CD14-positive monocyte (primary cell): ENCODE measurements around the gene IBA57. TPM values are rescaled to one million over a fixed set of nuclear protein-coding genes. Genes with fewer than 3 reads are reported as not detected.
A peak's percentile ranks its signal among the peaks of the same experiment; 100 is the strongest.

ENCODE experiments used
- DNase-seq, 3 donors: peaks; one replicate each; pipeline ENCODE4 v3.0.0-alpha.2; 2011 to 2022
- H2AFZ ChIP-seq: 2 replicates; pipeline ENCODE4 v1.6.0; 2012; ENCODE audit warnings: mild to moderate bottlenecking, low read depth, low read length, inconsistent platforms; ENCODE audit not compliant: insufficient read depth, poor library complexity, severe bottlenecking
- H3K27ac ChIP-seq, 2 donors: 1 replicate in 1 of 2; 2 replicates in 1 of 2; pipeline ENCODE4 v1.5.1; 2012 to 2013; ENCODE audit warnings: low read length in 2 of 2, control low read depth in 1 of 2, inconsistent platforms in 1 of 2, low read depth in 1 of 2, mild to moderate bottlenecking in 1 of 2
- H3K27me3 ChIP-seq, 2 donors: one replicate each; pipeline versions ENCODE4 v1.6.0 to v1.6.1; 2011 to 2013; ENCODE audit warnings: low read length in 2 of 2; ENCODE audit not compliant: control insufficient read depth in 2 of 2, insufficient read depth in 2 of 2
- H3K36me3 ChIP-seq, 2 donors: replicated peaks in 1 of 2; 1 replicate in 1 of 2; 2 replicates in 1 of 2; pipeline versions ENCODE4 v1.5.1 to v1.6.1; 2012 to 2013; ENCODE audit warnings: low read length in 2 of 2, control low read depth in 1 of 2, inconsistent platforms in 1 of 2, mild to moderate bottlenecking in 1 of 2; ENCODE audit not compliant: insufficient read depth in 2 of 2, control insufficient read depth in 1 of 2
- H3K4me1 ChIP-seq, 2 donors: 1 replicate in 1 of 2; 2 replicates in 1 of 2; pipeline versions ENCODE4 v1.5.1 to v1.6.1; 2012 to 2013; ENCODE audit warnings: low read length in 2 of 2, control low read depth in 1 of 2, inconsistent platforms in 1 of 2, mild to moderate bottlenecking in 1 of 2, moderate library complexity in 1 of 2; ENCODE audit not compliant: insufficient read depth in 2 of 2, control insufficient read depth in 1 of 2
- H3K4me2 ChIP-seq: replicated peaks from 2 replicates; pipeline ENCODE3; 2012; ENCODE audit warnings: low read length, moderate library complexity, mild to moderate bottlenecking; ENCODE audit not compliant: poor library complexity, severe bottlenecking; ENCODE audit errors: extremely low read depth
- H3K4me3 ChIP-seq, 3 experiments: fragments of 200-600 bp in 1 of 3; sonication (generic) in 1 of 3; replicated peaks in 1 of 3; 1 replicate in 2 of 3; 2 replicates in 1 of 3; pipeline ENCODE4 v1.5.1; 2011 to 2013; ENCODE audit warnings: low read length in 3 of 3, mild to moderate bottlenecking in 3 of 3, control low read depth in 2 of 3, low read depth in 2 of 3, inconsistent platforms in 1 of 3, moderate library complexity in 1 of 3
- H3K79me2 ChIP-seq: 2 replicates; pipeline ENCODE4 v1.6.0; 2012; ENCODE audit warnings: mild to moderate bottlenecking, control low read depth, inconsistent platforms, low read length, moderate library complexity; ENCODE audit not compliant: insufficient read depth
- H3K9ac ChIP-seq: 2 replicates; pipeline ENCODE4 v1.6.0; 2017; ENCODE audit warnings: low read length, mild to moderate bottlenecking; ENCODE audit not compliant: insufficient read depth, poor library complexity, severe bottlenecking
- H3K9me3 ChIP-seq, 2 donors: replicated peaks in 1 of 2; 1 replicate in 1 of 2; 2 replicates in 1 of 2; pipeline versions ENCODE4 v1.5.1 to v1.6.1; 2012 to 2013; ENCODE audit warnings: low read length in 2 of 2, control low read depth in 1 of 2; ENCODE audit not compliant: control insufficient read depth in 1 of 2, insufficient read depth in 1 of 2
- H4K20me1 ChIP-seq: 2 replicates; pipeline ENCODE4 v1.6.0; 2012; ENCODE audit warnings: mild to moderate bottlenecking, low read length, control low read depth, moderate library complexity; ENCODE audit not compliant: insufficient read depth
- H3K27ac Mint-ChIP-seq, 7 donors: one replicate each; pipeline ENCODE4 v1.8.0; 2020; ENCODE audit warnings: mild to moderate bottlenecking in 7 of 7, mixed read lengths in 7 of 7, moderate library complexity in 6 of 7, inconsistent platforms in 2 of 7
- H3K27me3 Mint-ChIP-seq, 3 donors: one replicate each; pipeline ENCODE4 v1.8.0; 2021 to 2022; ENCODE audit warnings: low read depth in 3 of 3, mild to moderate bottlenecking in 3 of 3, mixed read lengths in 3 of 3, moderate library complexity in 3 of 3, inconsistent platforms in 1 of 3
- H3K36me3 Mint-ChIP-seq, 2 donors: one replicate each; pipeline ENCODE4 v1.8.0; 2020; ENCODE audit warnings: mixed read lengths in 2 of 2, inconsistent platforms in 1 of 2, mild to moderate bottlenecking in 1 of 2
- H3K4me1 Mint-ChIP-seq: one replicate; pipeline ENCODE4 v1.8.0; 2020; ENCODE audit warnings: mild to moderate bottlenecking, mixed read lengths
- H3K4me3 Mint-ChIP-seq, 2 donors: one replicate each; pipeline ENCODE4 v1.8.0; 2020; ENCODE audit warnings: mild to moderate bottlenecking in 2 of 2, mixed read lengths in 2 of 2, moderate library complexity in 1 of 2
- H3K9me3 Mint-ChIP-seq, 7 donors: one replicate each; pipeline ENCODE4 v1.8.0; 2020 to 2022; ENCODE audit warnings: mixed read lengths in 7 of 7, mild to moderate bottlenecking in 6 of 7, moderate library complexity in 6 of 7, inconsistent platforms in 2 of 7
- WGBS: methylation state at CpG from one replicate; pipeline ENCODE4 v1.1.5; 2013; ENCODE audit warnings: missing lambda C conversion rate; ENCODE audit not compliant: insufficient coverage; 5-methylcytosine and 5-hydroxymethylcytosine counted together
- intact Hi-C, 2 donors: fragments of 100-400 bp; cut with micrococcal nuclease; formaldehyde crosslinking; loops; one replicate each; pipeline versions ENCODE4 v1.15.0 to v1.15.1; 2023
- polyA plus RNA-seq, 3 donors: library from polyadenylated mRNA; depleted of rRNA in 1 of 3; unstranded in 2 of 3; stranded (reverse) in 1 of 3; fragments of 300-500 nt in 2 of 3; fragments of >200 nt in 1 of 3; fragmentation: Illumina TruSeq in 2 of 3; gene quantifications; 1 replicate in 2 of 3; 2 replicates in 1 of 3; pipeline ENCODE4 v1.2.3, GENCODE V29; 2012 to 2021
- TF ChIP-seq, protein P1 (sequence below): fragments of 200-600 bp; IDR thresholded peaks from one replicate; pipeline ENCODE4 v1.8.0; 2022; ENCODE audit warnings: antibody characterized with exemption, mild to moderate bottlenecking

The IBA57 gene
- polyA plus RNA-seq, 3 donors = 1.6 to 2.1 (median 1.7) TPM

DNA sequence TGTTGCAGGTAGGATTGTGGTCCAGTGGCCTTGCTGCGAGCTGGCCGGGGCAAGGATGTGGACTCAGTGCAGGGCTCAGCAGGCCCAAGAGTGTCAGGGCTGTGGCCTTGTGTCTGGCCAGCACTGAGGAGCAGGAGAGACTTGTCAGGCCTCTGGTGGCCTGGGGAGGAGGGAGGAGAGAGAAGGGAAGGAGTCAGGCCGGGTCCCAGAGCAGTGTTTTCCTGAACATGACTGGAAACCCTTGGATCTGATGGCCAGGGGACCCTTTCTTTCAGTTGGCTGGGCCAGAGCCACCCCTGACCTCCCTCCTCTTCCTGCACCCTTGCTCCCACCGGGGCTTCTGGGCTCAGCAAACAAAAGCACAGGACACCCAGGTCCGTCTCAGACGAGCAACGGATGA, 5.1 kb downstream of the IBA57 start:
- intact Hi-C loops = loop anchor here in 1 of 2 donors (5.0 kb wide), 1 partner anchor 383 kb away; no protein-coding TSS in a partner anchor
- Histone ChIP-seq H3K36me3 (peaks cover 0 to 7% of the 10 kb centered on the region in 2 donors), H4K20me1 (no peaks in the 10 kb centered on the region), H3K4me3 (no peak overlapping the region), H3K4me1 (peaks cover 10% of the 10 kb centered on the region in 2 donors), H3K27ac (peak overlapping the region in 1 of 2 donors; percentile 9), H3K27me3 (no peaks in the 10 kb centered on the region), H3K9me3 (peaks cover 0 to 7% of the 10 kb centered on the region in 2 donors), H3K9ac (no peak overlapping the region), H3K4me2 (no peak overlapping the region), H2AFZ (no peak overlapping the region), H3K79me2 (peaks cover 18% of the 10 kb centered on the region)
- Mint-ChIP-seq H3K9me3 (peaks cover 0 to 1% (median 0%) of the 10 kb centered on the region in 7 donors), H3K4me1 (peaks cover 17% of the 10 kb centered on the region), H3K4me3 (no peak overlapping the region), H3K36me3 (peaks cover 6 to 7% of the 10 kb centered on the region in 2 donors), H3K27ac (peak overlapping the region in 4 of 7 donors; percentile 53 to 80 (median 57)), H3K27me3 (peaks cover 0 to 4% (median 0%) of the 10 kb centered on the region in 3 donors)
- WGBS = 100% methylated on average over 3 of the region's 7 CpGs
- peak in 1 of 3 donors; percentile 3 for DNase-seq
- TF ChIP-seq, protein P1, sequence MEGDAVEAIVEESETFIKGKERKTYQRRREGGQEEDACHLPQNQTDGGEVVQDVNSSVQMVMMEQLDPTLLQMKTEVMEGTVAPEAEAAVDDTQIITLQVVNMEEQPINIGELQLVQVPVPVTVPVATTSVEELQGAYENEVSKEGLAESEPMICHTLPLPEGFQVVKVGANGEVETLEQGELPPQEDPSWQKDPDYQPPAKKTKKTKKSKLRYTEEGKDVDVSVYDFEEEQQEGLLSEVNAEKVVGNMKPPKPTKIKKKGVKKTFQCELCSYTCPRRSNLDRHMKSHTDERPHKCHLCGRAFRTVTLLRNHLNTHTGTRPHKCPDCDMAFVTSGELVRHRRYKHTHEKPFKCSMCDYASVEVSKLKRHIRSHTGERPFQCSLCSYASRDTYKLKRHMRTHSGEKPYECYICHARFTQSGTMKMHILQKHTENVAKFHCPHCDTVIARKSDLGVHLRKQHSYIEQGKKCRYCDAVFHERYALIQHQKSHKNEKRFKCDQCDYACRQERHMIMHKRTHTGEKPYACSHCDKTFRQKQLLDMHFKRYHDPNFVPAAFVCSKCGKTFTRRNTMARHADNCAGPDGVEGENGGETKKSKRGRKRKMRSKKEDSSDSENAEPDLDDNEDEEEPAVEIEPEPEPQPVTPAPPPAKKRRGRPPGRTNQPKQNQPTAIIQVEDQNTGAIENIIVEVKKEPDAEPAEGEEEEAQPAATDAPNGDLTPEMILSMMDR = no peak

DNA sequence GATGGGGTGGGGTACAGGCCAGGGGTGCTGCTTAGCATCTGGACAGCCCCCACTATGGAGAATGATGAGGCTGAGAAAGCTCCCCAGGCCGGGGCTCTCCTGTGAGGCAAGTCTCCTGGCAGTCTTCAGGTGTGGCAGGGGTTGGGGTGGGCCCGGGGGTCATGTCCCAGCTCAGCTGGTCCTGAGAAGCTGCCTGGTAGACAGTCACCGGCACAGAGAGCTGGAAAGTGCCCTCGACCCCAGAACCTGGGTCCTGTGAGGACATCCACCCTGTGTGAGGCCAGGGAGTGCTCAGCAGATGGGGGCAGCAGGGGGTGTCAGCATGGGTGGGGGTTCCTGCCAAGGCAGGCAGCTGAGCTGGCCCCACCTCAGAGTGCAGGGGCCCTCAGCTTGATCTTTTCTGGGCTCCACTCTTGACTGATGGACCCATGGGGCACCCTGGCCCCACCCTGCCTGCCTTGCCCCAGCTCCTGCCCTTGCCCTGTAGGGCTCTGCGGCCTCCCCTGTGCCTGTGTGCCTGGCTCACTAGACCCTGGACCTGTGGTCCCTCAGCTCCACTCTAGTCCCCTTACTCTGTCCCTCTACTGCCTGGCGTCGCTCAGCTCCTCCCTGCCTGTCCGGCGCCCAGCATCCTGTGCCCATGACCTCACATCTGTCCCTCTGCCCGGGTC, 5.8 kb downstream of the IBA57 start:
- H3K4me3 Mint-ChIP-seq = no peak overlapping the region
- DNase-seq = peak in 1 of 3 donors; percentile 4
- Histone ChIP-seq H3K4me3 (no peak overlapping the region), H3K4me2 (no peak overlapping the region), H3K9me3 (peaks cover 0 to 7% of the 10 kb centered on the region in 2 donors), H3K79me2 (peaks cover 18% of the 10 kb centered on the region), H3K27me3 (no peaks in the 10 kb centered on the region), H3K27ac (no peak overlapping the region), H4K20me1 (no peaks in the 10 kb centered on the region), H2AFZ (no peak overlapping the region), H3K4me1 (peaks cover 8% of the 10 kb centered on the region in 2 donors), H3K36me3 (peaks cover 0 to 7% of the 10 kb centered on the region in 2 donors), H3K9ac (no peak overlapping the region)
- 89% methylated on average over 10 of the region's 10 CpGs for WGBS
- TF ChIP-seq, protein P1 = no peak
- intact Hi-C loops = loop anchor here in 1 of 2 donors (5.0 kb wide), 1 partner anchor 384 kb away; no protein-coding TSS in a partner anchor
- H3K27me3 Mint-ChIP-seq = peaks cover 0 to 4% (median 0%) of the 10 kb centered on the region in 3 donors
- H3K36me3 Mint-ChIP-seq = peaks cover 7% of the 10 kb centered on the region in 2 donors
- peaks cover 0 to 1% (median 0%) of the 10 kb centered on the region in 7 donors for H3K9me3 Mint-ChIP-seq
- H3K27ac Mint-ChIP-seq = peak overlapping the region in 5 of 7 donors; percentile 24 to 65 (median 41)
- H3K4me1 Mint-ChIP-seq = peaks cover 17% of the 10 kb centered on the region
